Stomach (tissue), 9 donors: Measurements from ENCODE around the gene DCDC2C. TPM values are rescaled to one million over a fixed set of nuclear protein-coding genes. Genes with fewer than 3 reads are reported as not detected.

ENCODE experiments used
- DNase-seq, 2 donors: peaks; one replicate each; pipeline versions ENCODE4 v3.0.0 to v3.0.0-alpha.2; 2013 to 2019
- H3K27ac ChIP-seq, 5 donors: fragments of 200-600 bp in 4 of 5; sonication (generic) in 4 of 5; one replicate each; pipeline ENCODE4 v1.5.1; 2013 to 2019; ENCODE audit warnings: mild to moderate bottlenecking in 1 of 5, moderate library complexity in 1 of 5
- H3K27me3 ChIP-seq, 3 donors: fragments of 200-600 bp; sonication (generic); one replicate each; pipeline ENCODE4 v1.5.1; 2017 to 2019; ENCODE audit warnings: mixed run types in 1 of 3
- H3K36me3 ChIP-seq, 4 donors: fragments of 200-600 bp; sonication (generic); 1 replicate in 3 of 4; 2 replicates in 1 of 4; pipeline ENCODE4 v1.5.1; 2016 to 2019
- H3K4me1 ChIP-seq, 4 donors: fragments of 200-600 bp; sonication (generic); one replicate each; pipeline ENCODE4 v1.5.1; 2016 to 2019
- H3K4me3 ChIP-seq, 4 donors: fragments of 200-600 bp; sonication (generic) in 3 of 4; one replicate each; pipeline ENCODE4 v1.5.1; 2016 to 2019; ENCODE audit warnings: mild to moderate bottlenecking in 1 of 4
- H3K9me3 ChIP-seq, 4 donors: fragments of 200-600 bp; sonication (generic); one replicate each; pipeline ENCODE4 v1.5.1; 2016 to 2019
- EP300 ChIP-seq: sonication (generic); formaldehyde crosslinking; IDR thresholded peaks from one replicate; pipeline ENCODE4 v1.6.1; 2017; ENCODE audit warnings: antibody characterized with exemption
- POLR2A ChIP-seq, 4 donors: fragments of 450-650 bp; IDR thresholded peaks; one replicate each; pipeline ENCODE4 v1.6.1; 2016; ENCODE audit warnings: antibody characterized with exemption in 4 of 4, control low read depth in 2 of 4, mild to moderate bottlenecking in 1 of 4, moderate library complexity in 1 of 4
- POLR2AphosphoS5 ChIP-seq, 3 donors: sonication (generic); formaldehyde crosslinking; IDR thresholded peaks; one replicate each; pipeline ENCODE4 v1.6.1; 2016; ENCODE audit warnings: antibody characterized with exemption in 3 of 3
- WGBS, 5 donors: extraction: QIAGEN DNeasy Blood & Tissue Kit in 3 of 5; methylation state at CpG; one replicate each; pipeline versions ENCODE4 v1.1.5 to v1.1.7; 2013 to 2018; 5-methylcytosine and 5-hydroxymethylcytosine counted together
- intact Hi-C: fragments of 100-400 bp; cut with DNase I; formaldehyde crosslinking; loops from one replicate; pipeline ENCODE4 v1.15.1; 2023; ENCODE audit warnings: low total_unique reads
- polyA plus RNA-seq, 3 donors: library from polyadenylated mRNA; stranded (reverse); fragments of 200-250 nt; gene quantifications; one replicate each; pipeline ENCODE4 v1.2.3, GENCODE V29; 2013
- total RNA-seq, 5 donors: library from RNA; depleted of rRNA; stranded (reverse); fragments of >200 nt; gene quantifications; one replicate each; pipeline versions ENCODE4 v1.1.0 to v1.2.3, GENCODE V29; 2014 to 2016
- TF ChIP-seq, protein P1 (sequence below), 7 experiments: fragments of 450-650 bp in 4 of 7; fragments of 200-600 bp in 3 of 7; sonication (generic) in 3 of 7; IDR thresholded peaks; one replicate each; pipeline ENCODE4 v1.5.1; 2016 to 2019; ENCODE audit warnings: antibody characterized with exemption in 7 of 7, control low read depth in 2 of 7, mild to moderate bottlenecking in 1 of 7
- donor health status: healthy with polysubstance abuse.
- donor health status: Bipolar disorder and iron deficiency.
- donor health status: healthy.

The DCDC2C gene
- total and polyA plus RNA-seq, 8 donors, result not detected

- H3K4me1 ChIP-seq, result no peaks in the 10 kb centered on the region
- H3K36me3 ChIP-seq, result no peaks in the 10 kb centered on the region
- intact Hi-C loops, result no loop called here
- H3K9me3 ChIP-seq, result no peaks in the 10 kb centered on the region
- H3K27me3 ChIP-seq, result peaks cover 0 to 34% (median 7%) of the 10 kb centered on the region in 3 donors
- 90 to 93% (median 93%) methylated on average over 15 to 18 of the region's 18 CpGs for WGBS, 5 donors
- no peak overlapping the region for H3K4me3 ChIP-seq
- no peak overlapping the region for H3K27ac ChIP-seq
- DNase-seq, result no peak
- no peak for TF ChIP-seq POLR2AphosphoS5 (IDR thresholded peaks at IDR 0.05)
- TF ChIP-seq, protein P1, sequence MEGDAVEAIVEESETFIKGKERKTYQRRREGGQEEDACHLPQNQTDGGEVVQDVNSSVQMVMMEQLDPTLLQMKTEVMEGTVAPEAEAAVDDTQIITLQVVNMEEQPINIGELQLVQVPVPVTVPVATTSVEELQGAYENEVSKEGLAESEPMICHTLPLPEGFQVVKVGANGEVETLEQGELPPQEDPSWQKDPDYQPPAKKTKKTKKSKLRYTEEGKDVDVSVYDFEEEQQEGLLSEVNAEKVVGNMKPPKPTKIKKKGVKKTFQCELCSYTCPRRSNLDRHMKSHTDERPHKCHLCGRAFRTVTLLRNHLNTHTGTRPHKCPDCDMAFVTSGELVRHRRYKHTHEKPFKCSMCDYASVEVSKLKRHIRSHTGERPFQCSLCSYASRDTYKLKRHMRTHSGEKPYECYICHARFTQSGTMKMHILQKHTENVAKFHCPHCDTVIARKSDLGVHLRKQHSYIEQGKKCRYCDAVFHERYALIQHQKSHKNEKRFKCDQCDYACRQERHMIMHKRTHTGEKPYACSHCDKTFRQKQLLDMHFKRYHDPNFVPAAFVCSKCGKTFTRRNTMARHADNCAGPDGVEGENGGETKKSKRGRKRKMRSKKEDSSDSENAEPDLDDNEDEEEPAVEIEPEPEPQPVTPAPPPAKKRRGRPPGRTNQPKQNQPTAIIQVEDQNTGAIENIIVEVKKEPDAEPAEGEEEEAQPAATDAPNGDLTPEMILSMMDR (IDR thresholded peaks at IDR 0.05), result no peak
- TF ChIP-seq EP300, result no peak
These were observed 36.8 kb upstream of the DCDC2C start for GRCh38 chr2:3666613-3666975.

- H3K27me3 ChIP-seq, result peaks cover 0 to 34% (median 7%) of the 10 kb centered on the region in 3 donors
- H3K27ac ChIP-seq, result no peak overlapping the region
- intact Hi-C loops, result no loop called here
- peak in 1 of 2 donors; percentile 59 for DNase-seq
- no peaks in the 10 kb centered on the region for H3K4me1 ChIP-seq
- no peaks in the 10 kb centered on the region for H3K9me3 ChIP-seq
- no peaks in the 10 kb centered on the region for H3K36me3 ChIP-seq
- 52 to 59% (median 54%) methylated on average over 19 to 23 of the region's 23 CpGs for WGBS, 5 donors
- TF ChIP-seq POLR2A (IDR thresholded peaks at IDR 0.05), result no peak
- TF ChIP-seq POLR2AphosphoS5 (IDR thresholded peaks at IDR 0.05), result no peak
- TF ChIP-seq, protein P1 (IDR thresholded peaks at IDR 0.05), result no peak
- no peak for TF ChIP-seq EP300
- H3K4me3 ChIP-seq, result no peak overlapping the region
These were observed 36.2 kb upstream of the DCDC2C start for GRCh38 chr2:3667151-3667631.

- Histone ChIP-seq H3K9me3 (no peaks in the 10 kb centered on the region), H3K27me3 (peaks cover 0 to 40% (median 7%) of the 10 kb centered on the region in 3 donors), H3K4me1 (no peaks in the 10 kb centered on the region), H3K4me3 (no peak overlapping the region), H3K27ac (no peak overlapping the region), H3K36me3 (no peaks in the 10 kb centered on the region)
- WGBS, 5 donors, result 82 to 90% (median 82%) methylated on average over 8 of the region's 8 CpGs
- TF ChIP-seq EP300, result no peak
- TF ChIP-seq POLR2AphosphoS5 (IDR thresholded peaks at IDR 0.05), result no peak
- TF ChIP-seq, protein P1 (IDR thresholded peaks at IDR 0.05), result no peak
- no peak for TF ChIP-seq POLR2A (IDR thresholded peaks at IDR 0.05)
- intact Hi-C loops, result no loop called here
- no peak for DNase-seq
These were observed 33.7 kb upstream of the DCDC2C start for GRCh38 chr2:3669656-3670055.

GRCh38 chr2:3670376-3670775, 33.0 kb upstream of the DCDC2C start:
- no peak for DNase-seq
- no peak overlapping the region for H3K4me3 ChIP-seq
- no peak overlapping the region for H3K27ac ChIP-seq
- intact Hi-C loops, result no loop called here
- TF ChIP-seq POLR2AphosphoS5 (IDR thresholded peaks at IDR 0.05) (no peak), EP300 (no peak), POLR2A (IDR thresholded peaks at IDR 0.05) (no peak)
- TF ChIP-seq, protein P1 (IDR thresholded peaks at IDR 0.05), result no peak
- no peaks in the 10 kb centered on the region for H3K9me3 ChIP-seq
- H3K36me3 ChIP-seq, result no peaks in the 10 kb centered on the region
- WGBS, 5 donors, result 83 to 93% (median 89%) methylated on average over 14 to 15 of the region's 15 CpGs
- H3K27me3 ChIP-seq, result peaks cover 0 to 40% (median 7%) of the 10 kb centered on the region in 3 donors
- H3K4me1 ChIP-seq, result no peaks in the 10 kb centered on the region
